Measurements from ENCODE around the gene PINLYP.

PINLYP gene

GRCh38 chr19:43589277-43589676 lies 13.7 kb downstream of the PINLYP start:
- H3K36me3 ChIP-seq (ENCODE audit: insufficient read depth, low read depth, low read length): peaks cover 38% of the 10 kb centered on the region
- H3K4me1 ChIP-seq (ENCODE audit: insufficient read depth, low read length): no peaks in the 10 kb centered on the region
- H3K27me3 ChIP-seq (ENCODE audit: insufficient read depth, low read length): no peaks in the 10 kb centered on the region
- H3K27ac ChIP-seq (ENCODE audit: low read length): no peak overlapping the region
- no peak overlapping the region for H3K9ac ChIP-seq (ENCODE audit: low read depth, low read length)
- no peak overlapping the region for H3K4me3 ChIP-seq (ENCODE audit: low read length)
- H3K9me3 ChIP-seq (ENCODE audit: insufficient read depth, low read depth, low read length): no peaks in the 10 kb centered on the region

- H3K4me1 ChIP-seq (ENCODE audit: insufficient read depth, low read length): no peaks in the 10 kb centered on the region
- peaks cover 39% of the 10 kb centered on the region for H3K36me3 ChIP-seq (ENCODE audit: insufficient read depth, low read depth, low read length)
- H3K27ac ChIP-seq (ENCODE audit: low read length): no peak overlapping the region
- no peak overlapping the region for H3K9ac ChIP-seq (ENCODE audit: low read depth, low read length)
- no peaks in the 10 kb centered on the region for H3K9me3 ChIP-seq (ENCODE audit: insufficient read depth, low read depth, low read length)
- H3K27me3 ChIP-seq (ENCODE audit: insufficient read depth, low read length): no peaks in the 10 kb centered on the region
- H3K4me3 ChIP-seq (ENCODE audit: low read length): no peak overlapping the region
These were observed 14.1 kb downstream of the PINLYP start for GRCh38 chr19:43589678-43590077.

- Histone ChIP-seq H3K9me3 (ENCODE audit: insufficient read depth, low read depth, low read length) (no peaks in the 10 kb centered on the region), H3K36me3 (ENCODE audit: insufficient read depth, low read depth, low read length) (peaks cover 33% of the 10 kb centered on the region), H3K4me3 (ENCODE audit: low read length) (no peak overlapping the region), H3K4me1 (ENCODE audit: insufficient read depth, low read length) (peaks cover 2% of the 10 kb centered on the region; the same call in 1 of the 2 replicates), H3K9ac (ENCODE audit: low read depth, low read length) (no peak overlapping the region), H3K27ac (ENCODE audit: low read length) (no peak overlapping the region), H3K27me3 (ENCODE audit: insufficient read depth, low read length) (no peaks in the 10 kb centered on the region)
These were observed 16.5 kb downstream of the PINLYP start for GRCh38 chr19:43591904-43592772.

- Histone ChIP-seq H3K4me3 (ENCODE audit: low read length) (no peak overlapping the region), H3K4me1 (ENCODE audit: insufficient read depth, low read length) (peaks cover 7% of the 10 kb centered on the region; the same call in 1 of the 2 replicates), H3K27me3 (ENCODE audit: insufficient read depth, low read length) (no peaks in the 10 kb centered on the region), H3K9me3 (ENCODE audit: insufficient read depth, low read depth, low read length) (no peaks in the 10 kb centered on the region), H3K36me3 (ENCODE audit: insufficient read depth, low read depth, low read length) (peaks cover 35% of the 10 kb centered on the region), H3K27ac (ENCODE audit: low read length) (no peak overlapping the region), H3K9ac (ENCODE audit: low read depth, low read length) (no peak overlapping the region)
These were observed 17.3 kb downstream of the PINLYP start for GRCh38 chr19:43592800-43593350.

GRCh38 chr19:43594081-43594697 lies 18.6 kb downstream of the PINLYP start:
- Histone ChIP-seq H3K27me3 (ENCODE audit: insufficient read depth, low read length) (no peaks in the 10 kb centered on the region), H3K9ac (ENCODE audit: low read depth, low read length) (no peak overlapping the region), H3K9me3 (ENCODE audit: insufficient read depth, low read depth, low read length) (no peaks in the 10 kb centered on the region), H3K4me3 (ENCODE audit: low read length) (peak overlapping the region; percentile 97; the same call in 1 of the 2 replicates), H3K36me3 (ENCODE audit: insufficient read depth, low read depth, low read length) (peaks cover 48% of the 10 kb centered on the region), H3K27ac (ENCODE audit: low read length) (no peak overlapping the region), H3K4me1 (ENCODE audit: insufficient read depth, low read length) (peaks cover 7% of the 10 kb centered on the region; the same call in 1 of the 2 replicates)

- H3K9me3 ChIP-seq (ENCODE audit: insufficient read depth, low read depth, low read length): no peaks in the 10 kb centered on the region
- peak overlapping the region; percentile 97 for H3K4me3 ChIP-seq (ENCODE audit: low read length)
- H3K4me1 ChIP-seq (ENCODE audit: insufficient read depth, low read length): peaks cover 7% of the 10 kb centered on the region; the same call in 1 of the 2 replicates
- H3K27me3 ChIP-seq (ENCODE audit: insufficient read depth, low read length): no peaks in the 10 kb centered on the region
- no peak overlapping the region for H3K27ac ChIP-seq (ENCODE audit: low read length)
- peaks cover 55% of the 10 kb centered on the region for H3K36me3 ChIP-seq (ENCODE audit: insufficient read depth, low read depth, low read length)
- H3K9ac ChIP-seq (ENCODE audit: low read depth, low read length): peak overlapping the region; percentile 95
These were observed 19.4 kb downstream of the PINLYP start for GRCh38 chr19:43594710-43595604.

- peaks cover 52% of the 10 kb centered on the region for H3K36me3 ChIP-seq (ENCODE audit: insufficient read depth, low read depth, low read length)
- H3K27me3 ChIP-seq (ENCODE audit: insufficient read depth, low read length): no peaks in the 10 kb centered on the region
- no peaks in the 10 kb centered on the region for H3K9me3 ChIP-seq (ENCODE audit: insufficient read depth, low read depth, low read length)
- H3K4me1 ChIP-seq (ENCODE audit: insufficient read depth, low read length): peaks cover 7% of the 10 kb centered on the region; the same call in 1 of the 2 replicates
- H3K9ac ChIP-seq (ENCODE audit: low read depth, low read length): peak overlapping the region; percentile 95
- no peak overlapping the region for H3K27ac ChIP-seq (ENCODE audit: low read length)
- H3K4me3 ChIP-seq (ENCODE audit: low read length): peak overlapping the region; percentile 97
These were observed 20.0 kb downstream of the PINLYP start for GRCh38 chr19:43595605-43595998.

GRCh38 chr19:43595999-43596841 lies 20.6 kb downstream of the PINLYP start, which contains the start of the genes IRGQ and ZNF576:
IRGQ (minus strand) TSS chr19:43596134; CDS start chr19:43595338, 796 bp downstream.
ZNF576 (plus strand) TSS chr19:43596595; CDS start chr19:43597109, 514 bp downstream.
- no peaks in the 10 kb centered on the region for H3K27me3 ChIP-seq (ENCODE audit: insufficient read depth, low read length)
- H3K27ac ChIP-seq (ENCODE audit: low read length): peak within 1 kb of the TSS; percentile 84
- H3K9ac ChIP-seq (ENCODE audit: low read depth, low read length): peak within 1 kb of the TSS; percentile 96
- H3K4me1 ChIP-seq (ENCODE audit: insufficient read depth, low read length): peaks cover 7% of the 10 kb centered on the region; the same call in 1 of the 2 replicates
- H3K36me3 ChIP-seq (ENCODE audit: insufficient read depth, low read depth, low read length): peaks cover 47% of the 10 kb centered on the region
- peak within 1 kb of the TSS; percentile 97 for H3K4me3 ChIP-seq (ENCODE audit: low read length)
- no peaks in the 10 kb centered on the region for H3K9me3 ChIP-seq (ENCODE audit: insufficient read depth, low read depth, low read length)

GRCh38 chr19:43596842-43597461 lies 21.4 kb downstream of the PINLYP start:
- H3K4me3 ChIP-seq (ENCODE audit: low read length): peak overlapping the region; percentile 96
- no peaks in the 10 kb centered on the region for H3K27me3 ChIP-seq (ENCODE audit: insufficient read depth, low read length)
- peak overlapping the region; percentile 96 for H3K9ac ChIP-seq (ENCODE audit: low read depth, low read length)
- peaks cover 7% of the 10 kb centered on the region; the same call in 1 of the 2 replicates for H3K4me1 ChIP-seq (ENCODE audit: insufficient read depth, low read length)
- H3K9me3 ChIP-seq (ENCODE audit: insufficient read depth, low read depth, low read length): no peaks in the 10 kb centered on the region
- H3K36me3 ChIP-seq (ENCODE audit: insufficient read depth, low read depth, low read length): peaks cover 51% of the 10 kb centered on the region
- H3K27ac ChIP-seq (ENCODE audit: low read length): peak overlapping the region; percentile 84

- no peaks in the 10 kb centered on the region for H3K27me3 ChIP-seq (ENCODE audit: insufficient read depth, low read length)
- H3K9ac ChIP-seq (ENCODE audit: low read depth, low read length): peak overlapping the region; percentile 96
- H3K4me3 ChIP-seq (ENCODE audit: low read length): peak overlapping the region; percentile 96
- H3K27ac ChIP-seq (ENCODE audit: low read length): no peak overlapping the region
- H3K9me3 ChIP-seq (ENCODE audit: insufficient read depth, low read depth, low read length): no peaks in the 10 kb centered on the region
- peaks cover 47% of the 10 kb centered on the region for H3K36me3 ChIP-seq (ENCODE audit: insufficient read depth, low read depth, low read length)
- H3K4me1 ChIP-seq (ENCODE audit: insufficient read depth, low read length): peaks cover 7% of the 10 kb centered on the region; the same call in 1 of the 2 replicates
These were observed 22.3 kb downstream of the PINLYP start for GRCh38 chr19:43597876-43598275.
